Neural cell (in vitro differentiated cells): Measurements from ENCODE around the gene NUS1.

Source experiments
- EZH2 ChIP-seq: fragments of 200-600, 300-800 bp; shearing (Covaris generic), sonication (generic); IDR thresholded peaks from 2 replicates; pipeline ENCODE4 v1.6.1; 2014; ENCODE audit warnings: antibody characterized with exemption, low read length, borderline replicate concordance, mild to moderate bottlenecking; ENCODE audit not compliant: insufficient read depth, poor library complexity, severe bottlenecking
- POLR2AphosphoS5 ChIP-seq: IDR thresholded peaks from 2 replicates; pipeline ENCODE4 v1.6.1; 2012
- SMC3 ChIP-seq: fragments of 450-650 bp; conservative IDR thresholded peaks from 2 replicates; pipeline ENCODE4 v1.6.1; 2014; ENCODE audit warnings: antibody characterized with exemption, mild to moderate bottlenecking, moderate library complexity; ENCODE audit not compliant: poor library complexity
- TF ChIP-seq, protein P1 (sequence below): fragments of 450-650 bp; IDR thresholded peaks from 2 replicates; pipeline ENCODE4 v1.5.1; 2014; ENCODE audit warnings: antibody characterized with exemption, mild to moderate bottlenecking, moderate library complexity; ENCODE audit not compliant: poor library complexity, severe bottlenecking

DNA sequence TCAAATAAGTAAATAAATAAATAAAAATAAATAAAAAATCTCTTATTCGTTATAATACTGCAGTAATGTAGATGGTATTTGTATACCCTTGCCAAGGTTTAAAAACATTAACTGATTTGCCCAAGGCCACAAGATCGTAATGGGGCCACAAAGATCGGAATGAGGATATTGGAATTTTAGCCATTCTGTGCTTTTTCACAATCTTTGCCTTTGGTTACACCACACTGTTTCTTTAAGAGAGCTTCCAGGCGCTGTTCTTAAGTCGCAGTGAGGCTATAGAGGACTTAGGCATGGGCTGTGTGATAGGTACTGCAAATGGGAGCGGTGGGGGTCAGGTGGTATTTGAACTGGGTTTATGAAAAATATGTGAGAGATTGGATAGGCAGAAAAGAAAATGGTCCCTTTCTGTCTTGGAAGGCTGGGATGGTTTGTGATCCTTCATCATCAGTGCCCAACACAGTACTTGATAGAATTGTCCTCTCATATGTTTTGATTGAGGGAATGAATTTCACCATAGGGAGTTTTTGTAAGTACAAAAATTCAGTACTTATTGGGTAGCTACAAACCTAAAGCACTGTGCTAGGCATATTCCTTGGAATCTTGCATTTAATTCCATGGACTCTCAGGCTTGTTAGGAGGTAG is 1.4 kb downstream of the NUS1 start:
- no peak for TF ChIP-seq POLR2AphosphoS5
- TF ChIP-seq EZH2 = no peak
- TF ChIP-seq, protein P1, sequence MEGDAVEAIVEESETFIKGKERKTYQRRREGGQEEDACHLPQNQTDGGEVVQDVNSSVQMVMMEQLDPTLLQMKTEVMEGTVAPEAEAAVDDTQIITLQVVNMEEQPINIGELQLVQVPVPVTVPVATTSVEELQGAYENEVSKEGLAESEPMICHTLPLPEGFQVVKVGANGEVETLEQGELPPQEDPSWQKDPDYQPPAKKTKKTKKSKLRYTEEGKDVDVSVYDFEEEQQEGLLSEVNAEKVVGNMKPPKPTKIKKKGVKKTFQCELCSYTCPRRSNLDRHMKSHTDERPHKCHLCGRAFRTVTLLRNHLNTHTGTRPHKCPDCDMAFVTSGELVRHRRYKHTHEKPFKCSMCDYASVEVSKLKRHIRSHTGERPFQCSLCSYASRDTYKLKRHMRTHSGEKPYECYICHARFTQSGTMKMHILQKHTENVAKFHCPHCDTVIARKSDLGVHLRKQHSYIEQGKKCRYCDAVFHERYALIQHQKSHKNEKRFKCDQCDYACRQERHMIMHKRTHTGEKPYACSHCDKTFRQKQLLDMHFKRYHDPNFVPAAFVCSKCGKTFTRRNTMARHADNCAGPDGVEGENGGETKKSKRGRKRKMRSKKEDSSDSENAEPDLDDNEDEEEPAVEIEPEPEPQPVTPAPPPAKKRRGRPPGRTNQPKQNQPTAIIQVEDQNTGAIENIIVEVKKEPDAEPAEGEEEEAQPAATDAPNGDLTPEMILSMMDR = no peak
- TF ChIP-seq SMC3 = no peak
